Peyer's patch (tissue), 4 donors: Measurements from ENCODE around the gene BTBD17.

ENCODE experiments used
- CTCF ChIP-seq, 6 experiments: fragments of 450-650 bp in 4 of 6; fragments of 200-600 bp in 2 of 6; sonication (generic) in 1 of 6; IDR thresholded peaks; one replicate each; pipeline ENCODE4 v1.5.1; 2017 to 2019; ENCODE audit warnings: antibody characterized with exemption in 6 of 6, mild to moderate bottlenecking in 3 of 6, moderate library complexity in 1 of 6
- POLR2A ChIP-seq, 2 donors: fragments of 450-650 bp; IDR thresholded peaks; one replicate each; pipeline ENCODE4 v1.5.1; 2017; ENCODE audit warnings: antibody characterized with exemption in 2 of 2, mild to moderate bottlenecking in 2 of 2, moderate library complexity in 2 of 2

DNA sequence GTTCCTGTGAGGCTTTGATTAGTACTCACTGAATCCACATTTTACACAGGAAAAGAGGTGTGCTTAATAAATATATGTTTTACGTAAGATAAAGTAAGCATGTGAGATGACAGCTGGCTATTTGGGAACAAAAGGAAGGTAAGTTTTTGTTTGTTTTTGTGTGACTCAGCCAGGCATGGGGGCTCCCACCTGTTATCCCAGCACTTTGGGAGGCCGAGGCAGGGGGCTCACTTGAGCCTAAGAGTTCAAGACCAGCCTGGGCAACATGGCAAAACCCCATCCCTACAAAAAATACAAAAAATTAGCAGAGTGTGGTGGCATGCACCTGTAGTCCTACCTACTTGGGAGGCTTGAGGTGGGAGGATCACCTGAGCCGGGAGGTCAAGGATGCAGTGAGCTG, 23.5 kb upstream of the BTBD17 start:
- no peak for TF ChIP-seq CTCF (IDR thresholded peaks at IDR 0.05)
- TF ChIP-seq POLR2A (IDR thresholded peaks at IDR 0.05): no peak
